Activated CD4-positive, alpha-beta T cell treated with anti-CD3 and anti-CD28 coated beads, Interleukin-2, amount 50 U/mL, for 1 hour (primary cell): ENCODE measurements around the gene DENND2A.
"Not testable (repeated sequence)": the region's sequence is repeated elsewhere in the genome, so short reads cannot be mapped to it uniquely, and the experiment has no call there.

Experiments
- DNase-seq: peaks from one replicate; pipeline ENCODE4 v3.0.0-alpha.2; 2020

The DENND2A gene

GRCh38 chr7:140672382-140673062, 31.9 kb upstream of the DENND2A start, which contains the start of gene ADCK2:
TSS of gene ADCK2 (plus strand) at chr7:140672945. CDS start at chr7:140673331, 386 bp downstream.
- peak; percentile 56 for DNase-seq

- DNase-seq = no peak
Measured at GRCh38 chr7:140671966-140672365, 31.4 kb upstream of the DENND2A start.

- no peak for DNase-seq
Measured at GRCh38 chr7:140670343-140670935, 29.8 kb upstream of the DENND2A start.

- not testable (repeated sequence) for DNase-seq
Measured at GRCh38 chr7:140669862-140670261, 29.2 kb upstream of the DENND2A start.

GRCh38 chr7:140669352-140669751, 28.7 kb upstream of the DENND2A start:
- no peak for DNase-seq

GRCh38 chr7:140668641-140669040, 28.0 kb upstream of the DENND2A start:
- DNase-seq = no peak

- no peak for DNase-seq
Measured at GRCh38 chr7:140667476-140667875, 26.9 kb upstream of the DENND2A start.

GRCh38 chr7:140662938-140663337, 22.3 kb upstream of the DENND2A start:
- not testable (repeated sequence) for DNase-seq

GRCh38 chr7:140661124-140661523, 20.5 kb upstream of the DENND2A start:
- DNase-seq = no peak

- DNase-seq = no peak
Measured at GRCh38 chr7:140659856-140660255, 19.2 kb upstream of the DENND2A start.

GRCh38 chr7:140657891-140658290, 17.3 kb upstream of the DENND2A start:
- no peak for DNase-seq

GRCh38 chr7:140656548-140657515, 16.2 kb upstream of the DENND2A start:
- DNase-seq = no peak

GRCh38 chr7:140655511-140656408, 15.1 kb upstream of the DENND2A start:
- DNase-seq = no peak

- DNase-seq = no peak
Measured at GRCh38 chr7:140654661-140655060, 14.0 kb upstream of the DENND2A start.

- DNase-seq = no peak
Measured at GRCh38 chr7:140654109-140654387, 13.4 kb upstream of the DENND2A start.

GRCh38 chr7:140653319-140654108, 12.9 kb upstream of the DENND2A start:
- DNase-seq = no peak

- no peak for DNase-seq
Measured at GRCh38 chr7:140650367-140650766, 9.8 kb upstream of the DENND2A start.

- DNase-seq = no peak
Measured at GRCh38 chr7:140649556-140650205, 9.1 kb upstream of the DENND2A start.

GRCh38 chr7:140646931-140647647, 6.5 kb upstream of the DENND2A start:
- DNase-seq = peak; percentile 28

- no peak for DNase-seq
Measured at GRCh38 chr7:140645166-140645900, 4.7 kb upstream of the DENND2A start.
